Measurements from ENCODE around the gene LAMC2.

- no peak for TF ChIP-seq CTCF (IDR thresholded peaks at IDR 0.05; ENCODE audit: borderline replicate concordance, extremely low read depth, low read length, poor library complexity, severe bottlenecking)
- TF ChIP-seq EZH2 (IDR thresholded peaks at IDR 0.05; ENCODE audit: borderline replicate concordance, low read depth, low read length, severe bottlenecking), result no peak
Measured at GRCh38 chr1:183281039-183281438, 95.0 kb downstream of the LAMC2 start.
